GM11168 (cell line): ENCODE results near the gene AQP3.
"Not testable (repeated sequence)": the region's sequence is repeated elsewhere in the genome, so short reads cannot be mapped to it uniquely, and the experiment has no call there.

ENCODE experiments used
- in situ Hi-C: fragments of 300-500 bp; cut with MboI; formaldehyde crosslinking; loops from one replicate; pipeline ENCODE4 v1.12.0; 2022; ENCODE audit warnings: low sequenced_read_pairs; ENCODE audit not compliant: unreplicated experiment

The AQP3 gene

GRCh38 chr9:33446946-33447798 is at the start of gene AQP3:
AQP3 (minus strand) TSS chr9:33447593; CDS start chr9:33447530, 63 bp downstream.
- in situ Hi-C loops, result no loop called here

- in situ Hi-C loops, result not testable (repeated sequence)
Measured at GRCh38 chr9:33493819-33494218, 46.4 kb upstream of the AQP3 start.

- in situ Hi-C loops, result no loop called here
Measured at GRCh38 chr9:33489066-33489465, 41.7 kb upstream of the AQP3 start.

GRCh38 chr9:33485312-33485711 is 37.9 kb upstream of the AQP3 start:
- in situ Hi-C loops, result not testable (repeated sequence)

- in situ Hi-C loops, result no loop called here
Measured at GRCh38 chr9:33480976-33481375, 33.6 kb upstream of the AQP3 start.

- in situ Hi-C loops, result no loop called here
Measured at GRCh38 chr9:33480106-33480505, 32.7 kb upstream of the AQP3 start.

- in situ Hi-C loops, result no loop called here
Measured at GRCh38 chr9:33476503-33476902, 29.1 kb upstream of the AQP3 start.

- in situ Hi-C loops, result no loop called here
Measured at GRCh38 chr9:33475357-33475756, 28.0 kb upstream of the AQP3 start.

GRCh38 chr9:33473643-33474352 is 26.4 kb upstream of the AQP3 start, which contains the start of gene NOL6:
NOL6 (minus strand) TSS chr9:33473924; CDS start chr9:33473842, 82 bp downstream.
- in situ Hi-C loops, result no loop called here

- in situ Hi-C loops, result no loop called here
Measured at GRCh38 chr9:33472881-33473615, 25.7 kb upstream of the AQP3 start.

- in situ Hi-C loops, result no loop called here
Measured at GRCh38 chr9:33472171-33472880, 24.9 kb upstream of the AQP3 start.

GRCh38 chr9:33471361-33471760 is 24.0 kb upstream of the AQP3 start:
- in situ Hi-C loops, result no loop called here

- in situ Hi-C loops, result no loop called here
Measured at GRCh38 chr9:33469891-33470290, 22.5 kb upstream of the AQP3 start.

GRCh38 chr9:33468797-33469621 is 21.6 kb upstream of the AQP3 start:
- in situ Hi-C loops, result no loop called here

GRCh38 chr9:33468215-33468730 is 20.9 kb upstream of the AQP3 start:
- in situ Hi-C loops, result no loop called here

- in situ Hi-C loops, result no loop called here
Measured at GRCh38 chr9:33467526-33467925, 20.1 kb upstream of the AQP3 start.

- in situ Hi-C loops, result no loop called here
Measured at GRCh38 chr9:33466565-33467495, 19.4 kb upstream of the AQP3 start.
